WI38 (cell line): ENCODE data around the gene SETBP1.

Experiments
- H3K4me3 ChIP-seq: 2 replicates; pipeline ENCODE4 v1.5.1; 2011; ENCODE audit warnings: low read depth, mild to moderate bottlenecking, control low read depth, low read length
- TF ChIP-seq, protein P1 (sequence below): IDR thresholded peaks from 2 replicates; pipeline ENCODE4 v1.5.1; 2012; ENCODE audit warnings: low read depth, mild to moderate bottlenecking, control low read depth, low read length

SETBP1 gene

GRCh38 chr18:44731530-44732237, 51.0 kb downstream of the SETBP1 start:
- TF ChIP-seq, protein P1, sequence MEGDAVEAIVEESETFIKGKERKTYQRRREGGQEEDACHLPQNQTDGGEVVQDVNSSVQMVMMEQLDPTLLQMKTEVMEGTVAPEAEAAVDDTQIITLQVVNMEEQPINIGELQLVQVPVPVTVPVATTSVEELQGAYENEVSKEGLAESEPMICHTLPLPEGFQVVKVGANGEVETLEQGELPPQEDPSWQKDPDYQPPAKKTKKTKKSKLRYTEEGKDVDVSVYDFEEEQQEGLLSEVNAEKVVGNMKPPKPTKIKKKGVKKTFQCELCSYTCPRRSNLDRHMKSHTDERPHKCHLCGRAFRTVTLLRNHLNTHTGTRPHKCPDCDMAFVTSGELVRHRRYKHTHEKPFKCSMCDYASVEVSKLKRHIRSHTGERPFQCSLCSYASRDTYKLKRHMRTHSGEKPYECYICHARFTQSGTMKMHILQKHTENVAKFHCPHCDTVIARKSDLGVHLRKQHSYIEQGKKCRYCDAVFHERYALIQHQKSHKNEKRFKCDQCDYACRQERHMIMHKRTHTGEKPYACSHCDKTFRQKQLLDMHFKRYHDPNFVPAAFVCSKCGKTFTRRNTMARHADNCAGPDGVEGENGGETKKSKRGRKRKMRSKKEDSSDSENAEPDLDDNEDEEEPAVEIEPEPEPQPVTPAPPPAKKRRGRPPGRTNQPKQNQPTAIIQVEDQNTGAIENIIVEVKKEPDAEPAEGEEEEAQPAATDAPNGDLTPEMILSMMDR = no peak
- H3K4me3 ChIP-seq = no peak overlapping the region

- H3K4me3 ChIP-seq = no peak overlapping the region
- TF ChIP-seq, protein P1 = no peak
Observed at GRCh38 chr18:44732238-44732563, 51.5 kb downstream of the SETBP1 start.

GRCh38 chr18:44732599-44732998, 51.9 kb downstream of the SETBP1 start:
- TF ChIP-seq, protein P1 = no peak
- H3K4me3 ChIP-seq = no peak overlapping the region

- no peak overlapping the region for H3K4me3 ChIP-seq
- TF ChIP-seq, protein P1 = no peak
Observed at GRCh38 chr18:44733069-44733753, 52.5 kb downstream of the SETBP1 start.

GRCh38 chr18:44733754-44734465, 53.2 kb downstream of the SETBP1 start:
- H3K4me3 ChIP-seq = no peak overlapping the region
- TF ChIP-seq, protein P1 = no peak

DNA sequence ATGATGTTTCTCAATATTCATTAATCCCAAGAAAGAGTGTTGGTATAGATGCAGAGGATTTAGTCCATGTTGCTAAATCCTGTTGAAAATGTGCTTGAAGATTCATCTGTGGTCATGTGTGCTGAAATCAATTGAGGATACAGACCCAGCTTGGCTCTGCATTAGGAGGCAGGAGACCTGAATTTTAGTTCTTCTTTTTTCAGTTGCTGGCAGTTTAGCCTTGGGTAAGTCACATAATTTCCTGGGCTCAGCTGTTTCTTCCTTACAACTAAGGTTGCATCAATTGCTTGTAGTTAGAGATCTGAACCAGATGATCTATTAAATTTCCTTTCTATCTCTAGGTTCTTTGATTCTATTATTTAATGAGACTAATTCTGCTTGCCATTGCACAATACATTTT, 54.4 kb downstream of the SETBP1 start:
- TF ChIP-seq, protein P1 = no peak
- H3K4me3 ChIP-seq = no peak overlapping the region
